Vagina (tissue), 2 donors: ENCODE data around the gene ZRANB3.

Experiments
- POLR2A ChIP-seq, 2 donors: fragments of 450-650 bp; IDR thresholded peaks; one replicate each; pipeline ENCODE4 v1.6.1; 2017; ENCODE audit warnings: antibody characterized with exemption in 2 of 2, mild to moderate bottlenecking in 2 of 2, moderate library complexity in 2 of 2
- TF ChIP-seq, protein P1 (sequence below), 3 experiments: fragments of 450-650 bp in 2 of 3; fragments of 200-600 bp in 1 of 3; sonication (generic) in 1 of 3; IDR thresholded peaks; one replicate each; pipeline ENCODE4 v1.5.1; 2017 to 2019; ENCODE audit warnings: antibody characterized with exemption in 3 of 3, mild to moderate bottlenecking in 2 of 3, moderate library complexity in 2 of 3

DNA sequence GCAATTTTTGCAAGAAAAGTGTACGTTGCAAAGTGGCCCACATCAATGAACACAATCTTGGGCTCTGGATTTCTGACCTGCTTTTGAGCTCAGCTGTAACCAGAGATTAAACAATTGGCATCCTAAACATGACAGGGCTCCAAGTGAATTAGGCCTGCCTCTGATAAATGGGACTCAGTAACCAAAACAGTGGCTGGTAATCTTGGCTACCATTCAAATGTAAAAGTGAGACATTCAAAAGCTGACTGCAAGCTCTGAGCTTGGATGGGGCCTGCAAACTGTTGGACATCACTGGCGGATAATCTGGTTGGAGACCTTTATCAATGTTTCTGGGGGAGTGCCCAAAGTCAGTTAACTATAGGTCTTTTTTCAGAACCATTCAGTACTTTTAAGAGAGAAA lies 318.3 kb downstream of the ZRANB3 start:
- TF ChIP-seq, protein P1, sequence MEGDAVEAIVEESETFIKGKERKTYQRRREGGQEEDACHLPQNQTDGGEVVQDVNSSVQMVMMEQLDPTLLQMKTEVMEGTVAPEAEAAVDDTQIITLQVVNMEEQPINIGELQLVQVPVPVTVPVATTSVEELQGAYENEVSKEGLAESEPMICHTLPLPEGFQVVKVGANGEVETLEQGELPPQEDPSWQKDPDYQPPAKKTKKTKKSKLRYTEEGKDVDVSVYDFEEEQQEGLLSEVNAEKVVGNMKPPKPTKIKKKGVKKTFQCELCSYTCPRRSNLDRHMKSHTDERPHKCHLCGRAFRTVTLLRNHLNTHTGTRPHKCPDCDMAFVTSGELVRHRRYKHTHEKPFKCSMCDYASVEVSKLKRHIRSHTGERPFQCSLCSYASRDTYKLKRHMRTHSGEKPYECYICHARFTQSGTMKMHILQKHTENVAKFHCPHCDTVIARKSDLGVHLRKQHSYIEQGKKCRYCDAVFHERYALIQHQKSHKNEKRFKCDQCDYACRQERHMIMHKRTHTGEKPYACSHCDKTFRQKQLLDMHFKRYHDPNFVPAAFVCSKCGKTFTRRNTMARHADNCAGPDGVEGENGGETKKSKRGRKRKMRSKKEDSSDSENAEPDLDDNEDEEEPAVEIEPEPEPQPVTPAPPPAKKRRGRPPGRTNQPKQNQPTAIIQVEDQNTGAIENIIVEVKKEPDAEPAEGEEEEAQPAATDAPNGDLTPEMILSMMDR (IDR thresholded peaks at IDR 0.05), result no peak
- TF ChIP-seq POLR2A (IDR thresholded peaks at IDR 0.05), result no peak
